ENCODE results near the gene TCEAL2. TPM values are rescaled to one million over a fixed set of nuclear protein-coding genes. Genes with fewer than 3 reads are reported as not detected.
"Not testable (repeated sequence)": the region's sequence is repeated elsewhere in the genome, so short reads cannot be mapped to it uniquely, and the experiment has no call there.

The TCEAL2 gene
- total RNA-seq (2014; rRNA removed; shearing (Covaris generic)) = 9.1 and 16.8 TPM in 2 replicates

- peak; percentile 47 for DNase-seq (ENCODE audit: low read depth)
These were observed at the start of gene TCEAL2 for GRCh38 chrX:102125436-102125835. TCEAL2 (plus strand) TSS chrX:102125679; CDS start chrX:102126831, 1,152 bp downstream.

DNA sequence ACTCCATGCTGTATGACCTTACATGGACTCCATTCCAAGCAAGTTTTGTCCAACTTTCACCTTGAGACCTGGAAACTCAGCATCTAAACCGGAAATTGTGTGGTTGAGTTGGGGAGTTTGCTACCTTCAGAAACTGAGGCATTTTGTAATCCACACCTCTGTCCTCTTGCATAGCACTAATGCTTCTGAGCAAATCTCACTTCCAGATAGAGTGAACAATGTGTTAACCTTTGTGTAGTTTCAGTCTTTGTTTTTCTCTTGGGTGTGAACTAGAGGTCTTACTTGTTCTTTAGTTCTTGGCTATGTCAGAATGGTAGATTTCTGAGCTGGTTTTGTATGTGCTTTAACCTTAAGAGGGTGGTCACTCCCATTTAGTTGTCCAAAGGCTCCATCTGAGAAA, 48.1 kb upstream of the TCEAL2 start:
- no peak for DNase-seq (ENCODE audit: low read depth)

DNA sequence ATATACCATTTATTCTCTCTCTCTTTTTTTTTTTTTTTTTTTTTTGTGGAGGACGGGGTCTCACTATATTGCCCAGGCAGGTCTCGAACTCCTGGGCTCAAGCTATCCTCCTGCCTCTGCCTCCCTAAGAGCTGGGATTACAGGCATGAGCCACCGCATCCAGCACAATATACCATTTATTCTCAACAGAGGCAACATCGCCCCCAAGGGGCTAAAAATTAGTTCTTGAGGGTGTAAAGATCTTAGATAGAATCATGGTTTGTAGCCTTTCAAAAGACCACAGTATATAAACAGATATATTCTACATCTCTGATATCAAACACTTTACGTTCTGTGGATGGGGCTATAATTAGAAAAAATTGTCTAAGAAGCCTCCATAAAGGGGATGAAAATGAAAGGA, 39.8 kb upstream of the TCEAL2 start:
- DNase-seq (ENCODE audit: low read depth) = no peak

DNA sequence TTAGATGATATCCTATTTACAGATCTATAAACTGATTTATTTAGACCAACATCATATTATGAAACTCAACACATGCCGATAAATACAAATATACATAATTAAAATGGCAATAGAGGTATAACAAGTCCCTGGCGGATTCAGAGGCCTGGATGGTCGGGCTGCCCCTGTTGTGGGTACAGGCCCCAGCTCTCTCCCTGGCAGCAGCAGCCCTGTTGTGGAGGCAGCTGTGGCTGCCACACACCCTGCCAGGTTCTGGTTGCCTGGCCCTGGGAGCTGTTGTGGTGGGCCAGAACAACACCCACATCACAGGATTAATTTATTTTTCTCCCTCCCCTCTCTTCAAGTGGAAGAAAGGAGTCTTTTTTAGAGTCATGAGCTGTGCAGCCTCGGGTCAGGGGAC, 12.1 kb upstream of the TCEAL2 start:
- DNase-seq (ENCODE audit: low read depth) = no peak

DNA sequence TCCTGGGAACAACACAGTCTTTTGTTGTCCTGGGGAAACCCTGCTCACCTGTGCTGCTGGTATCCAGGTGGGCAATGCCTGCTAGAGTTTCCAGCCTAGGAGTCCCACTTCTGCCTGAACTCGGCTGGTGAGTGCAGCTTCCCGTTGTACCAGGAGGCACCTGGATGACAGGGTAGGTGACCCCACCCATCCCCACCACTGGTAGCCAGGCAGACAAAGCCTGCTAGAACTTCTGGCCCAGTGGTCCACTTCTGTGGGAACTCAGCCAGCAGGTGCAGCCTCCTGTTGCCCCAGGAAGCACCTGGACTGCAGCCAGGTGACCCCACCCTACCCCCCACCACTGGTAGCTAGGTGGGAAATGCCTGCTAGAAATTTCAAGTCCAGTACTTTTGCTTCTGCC, 9.7 kb upstream of the TCEAL2 start:
- no peak for DNase-seq (ENCODE audit: low read depth)

DNA sequence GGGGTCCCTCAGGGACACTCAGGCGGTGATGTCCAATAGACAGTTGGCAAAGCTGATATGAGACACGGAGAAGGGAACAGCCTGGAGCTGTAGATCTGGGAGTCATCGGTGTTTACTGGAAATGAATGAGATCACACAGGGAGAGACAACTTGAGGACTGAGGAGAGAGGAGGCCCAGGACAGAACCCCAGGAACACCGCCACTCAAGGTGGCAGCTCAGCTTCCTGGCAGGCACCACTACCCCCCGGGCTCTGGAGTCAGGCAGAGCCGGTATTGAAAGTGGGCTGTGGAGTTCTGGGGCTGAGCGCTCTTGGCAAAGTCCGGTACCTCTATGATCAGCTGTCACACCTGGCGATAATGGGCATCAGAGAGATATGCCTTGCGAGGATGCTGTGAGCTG, 465 bp upstream of the TCEAL2 start:
- DNase-seq (ENCODE audit: low read depth) = not testable (repeated sequence)

DNA sequence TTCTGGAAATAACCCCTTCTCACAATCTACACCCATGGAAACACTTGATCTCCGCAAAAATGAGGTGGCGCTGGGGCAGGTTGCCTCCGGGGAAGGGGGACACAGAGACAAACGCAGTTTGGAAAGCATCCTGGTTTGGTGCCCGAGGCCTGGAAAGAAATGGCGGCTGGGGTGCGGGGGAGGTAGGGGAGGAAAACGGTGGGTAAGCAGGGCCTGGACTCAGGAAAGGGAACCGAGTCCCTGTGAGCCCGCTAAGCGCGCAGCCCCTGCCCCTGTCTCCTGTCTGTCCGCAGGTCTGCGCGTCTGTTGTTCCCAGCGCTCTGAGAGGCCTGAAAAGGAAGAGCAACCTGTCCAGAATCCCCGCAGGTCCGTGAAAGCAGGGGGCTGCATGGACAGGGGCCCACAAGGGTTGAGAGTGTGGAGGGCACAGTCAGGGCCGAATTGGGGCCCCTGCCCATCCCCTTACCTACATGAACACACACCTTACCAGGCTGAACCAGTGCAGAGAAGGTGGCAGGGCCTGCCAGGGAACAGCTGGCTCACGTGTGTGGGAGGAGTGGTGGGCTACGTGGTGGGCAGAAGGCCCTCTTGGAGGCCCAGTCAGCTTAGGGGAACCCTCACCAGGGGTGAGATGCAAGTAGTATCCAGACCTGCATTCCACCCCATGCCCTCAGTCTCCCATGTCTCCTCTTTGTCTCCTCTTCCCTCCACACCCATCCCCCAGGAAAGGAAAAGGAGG, 770 bp downstream of the TCEAL2 start:
- DNase-seq (ENCODE audit: low read depth) = not testable (repeated sequence)

GRCh38 chrX:102126863-102127262, 1.4 kb downstream of the TCEAL2 start:
- peak; percentile 5 for DNase-seq (ENCODE audit: low read depth)

DNA sequence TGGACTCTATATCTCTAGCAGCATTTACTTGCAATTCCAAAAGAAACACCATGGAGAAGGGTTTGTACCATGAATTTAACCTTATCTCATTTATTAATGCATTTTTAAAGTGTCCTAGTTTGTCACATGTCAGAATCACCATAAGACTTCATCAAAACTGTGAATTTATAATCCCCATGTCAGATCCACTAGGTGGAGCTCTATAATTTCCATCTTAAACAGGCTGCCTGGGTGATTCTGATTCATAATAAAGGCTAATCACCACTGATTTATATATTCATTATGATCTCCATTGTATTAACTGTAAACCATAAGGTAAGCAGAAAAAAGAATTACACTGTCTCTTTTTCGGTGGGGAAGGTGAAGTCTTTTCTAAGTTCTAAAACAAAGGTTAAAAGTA, 4.0 kb downstream of the TCEAL2 start:
- no peak for DNase-seq (ENCODE audit: low read depth)

DNA sequence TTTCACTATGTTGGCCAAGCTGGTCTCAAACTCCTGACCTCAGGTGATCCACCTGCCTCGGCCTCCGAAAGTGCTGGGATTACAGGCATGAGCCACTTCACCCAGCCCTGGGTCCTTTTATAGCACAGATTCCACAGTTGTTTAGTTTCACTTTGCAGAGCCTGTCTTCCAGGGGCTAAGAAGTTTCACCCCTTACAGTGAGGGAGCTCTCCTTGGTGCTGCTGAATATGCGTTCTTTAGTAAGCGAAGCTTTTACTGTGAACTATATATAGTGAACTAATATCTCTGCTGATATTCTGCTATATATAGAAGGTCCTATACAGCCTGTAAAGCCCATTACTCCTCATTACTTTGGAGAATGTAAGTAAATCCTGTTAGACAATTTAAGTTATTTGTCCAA, 12.6 kb downstream of the TCEAL2 start:
- DNase-seq (ENCODE audit: low read depth) = no peak

GRCh38 chrX:102140876-102141275, 15.4 kb downstream of the TCEAL2 start:
- DNase-seq (ENCODE audit: low read depth) = not testable (repeated sequence)

DNA sequence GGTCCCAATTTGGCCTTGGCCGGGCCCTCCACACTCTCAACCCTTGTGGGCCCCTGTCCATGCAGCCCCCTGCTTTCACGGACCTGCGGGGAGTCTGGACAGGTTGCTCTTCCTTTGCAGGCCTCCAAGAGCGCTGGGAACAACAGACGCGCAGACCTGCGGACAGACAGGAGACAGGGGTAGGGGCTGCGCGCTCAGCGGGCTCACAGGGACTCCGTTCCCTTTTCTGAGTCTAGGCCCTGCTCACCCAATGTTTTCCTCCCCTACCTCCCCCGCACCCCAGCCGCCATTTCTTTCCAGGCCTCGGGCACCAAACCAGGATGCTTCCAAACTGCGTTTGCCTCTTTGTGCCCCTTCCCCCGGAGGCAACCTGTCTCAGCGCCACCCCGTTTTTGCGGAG, 16.2 kb downstream of the TCEAL2 start:
- DNase-seq (ENCODE audit: low read depth) = not testable (repeated sequence)

DNA sequence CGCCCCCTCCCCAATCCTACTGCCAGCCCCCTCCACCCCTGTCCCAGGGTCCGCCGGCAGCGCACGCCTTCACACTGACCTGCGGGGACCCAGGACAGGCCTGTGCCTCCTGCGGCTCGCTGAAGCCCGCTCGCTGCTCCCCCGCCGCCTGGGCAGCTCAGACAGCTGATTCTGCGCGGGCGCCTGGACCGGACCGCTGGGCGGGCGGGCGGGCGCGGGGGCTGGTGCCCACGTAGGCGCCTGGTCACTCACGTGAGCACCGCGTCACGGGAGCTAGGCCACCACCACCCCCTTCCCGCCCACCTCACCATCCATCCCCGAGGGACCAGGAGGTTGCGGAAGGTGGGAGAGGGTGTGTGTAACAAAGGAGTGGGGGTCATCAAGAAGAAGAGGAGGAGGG, 16.8 kb downstream of the TCEAL2 start, which contains the start of gene TCEAL6:
TSS of gene TCEAL6 (minus strand) at position 208 of the 400 bp plus-strand sequence.
- not testable (repeated sequence) for DNase-seq (ENCODE audit: low read depth)

DNA sequence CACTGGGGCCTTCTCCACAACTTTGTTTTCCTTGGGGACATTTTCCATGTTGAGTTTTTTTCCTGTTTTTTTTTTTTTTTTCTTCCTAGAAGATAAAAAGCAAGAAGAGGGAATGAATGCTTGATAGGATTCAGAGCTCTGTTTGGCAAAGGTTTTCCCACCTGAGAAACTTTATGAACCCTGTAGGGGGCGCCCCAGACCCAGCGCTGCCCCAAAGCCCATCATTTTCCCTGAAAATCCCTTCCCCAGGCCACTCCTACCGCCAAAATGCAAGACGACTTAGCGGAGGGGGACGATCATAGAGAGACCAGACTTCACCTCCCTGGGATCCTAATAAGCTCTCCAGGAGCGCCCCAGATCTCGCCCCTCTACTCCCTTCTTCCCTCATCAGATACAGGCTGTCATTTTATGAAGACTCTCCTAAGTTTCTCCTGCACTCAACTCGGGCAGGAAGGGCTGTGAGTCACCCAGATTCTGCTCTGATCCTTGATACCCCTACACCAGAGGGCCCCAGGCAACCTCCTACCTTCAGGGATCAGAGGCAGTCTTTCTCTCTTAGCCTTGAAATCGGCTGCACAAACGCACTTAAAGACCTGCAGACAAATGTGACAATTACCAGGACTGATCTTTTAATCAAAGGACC, 28.9 kb downstream of the TCEAL2 start:
- DNase-seq (ENCODE audit: low read depth) = peak; percentile 21

DNA sequence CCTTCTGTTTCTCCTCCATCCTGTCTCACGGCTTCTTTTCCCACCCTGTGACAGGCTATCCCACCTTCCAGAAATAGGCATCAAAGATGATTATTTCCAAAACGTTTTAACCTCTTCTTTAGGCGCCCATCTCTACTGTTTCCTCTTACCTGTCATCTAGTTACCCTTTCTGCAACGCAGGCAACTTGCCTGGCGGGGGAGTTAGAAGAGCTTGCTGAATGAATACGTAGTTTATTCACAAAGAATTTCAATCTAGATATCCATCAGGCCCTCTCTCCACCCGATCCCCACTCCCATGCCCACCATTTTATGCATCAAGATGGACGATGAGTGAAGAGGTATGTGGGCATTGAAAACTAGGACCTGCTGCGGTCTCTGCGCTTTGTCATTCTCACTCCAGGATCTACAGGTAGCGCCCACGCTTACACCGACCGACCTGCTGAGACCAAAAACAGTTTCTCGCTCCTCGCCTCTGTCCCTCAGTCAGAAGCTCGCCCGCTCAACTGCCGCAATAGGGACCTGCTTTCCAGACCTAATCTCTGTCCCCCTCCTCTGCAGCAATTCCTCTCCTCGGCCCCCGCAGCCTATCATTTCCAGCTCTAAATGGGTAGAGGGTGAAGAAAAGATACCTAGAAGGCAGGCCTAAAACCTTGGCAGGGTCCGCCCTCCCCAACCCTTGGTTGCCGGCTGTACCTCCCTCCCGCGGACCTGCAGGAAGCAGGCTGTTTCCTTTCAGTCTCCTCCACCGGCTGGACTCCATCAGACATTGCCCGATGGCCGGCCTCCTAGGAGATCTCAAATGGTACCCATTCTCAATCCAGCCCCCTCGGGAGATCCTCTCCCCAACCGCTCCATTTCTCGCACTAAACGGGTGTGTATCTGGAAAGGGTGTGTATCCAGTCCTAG, 29.7 kb downstream of the TCEAL2 start:
- peak; percentile 1 for DNase-seq (ENCODE audit: low read depth)

GRCh38 chrX:102155806-102156179, 30.3 kb downstream of the TCEAL2 start, which contains the start of gene BEX5:
BEX5 (minus strand) TSS chrX:102155977; CDS start chrX:102154265, 1,712 bp downstream.
- DNase-seq (ENCODE audit: low read depth) = peak; percentile 69

Other genes starting within 250 kb of the TCEAL2 start
- 0.36 and 0.46 TPM in 2 replicates for gene ZMAT1, start 193.7 kb upstream of the TCEAL2 start, total RNA-seq (2014; rRNA removed; shearing (Covaris generic))
- not detected in 2 replicates for gene TCEAL6, start 16.8 kb downstream of the TCEAL2 start, total RNA-seq (2014; rRNA removed; shearing (Covaris generic))
- 2.1 and 6.5 TPM in 2 replicates for gene BEX5, start 30.3 kb downstream of the TCEAL2 start, total RNA-seq (2014; rRNA removed; shearing (Covaris generic))
- gene TCP11X1, start 89.6 kb downstream of the TCEAL2 start, total RNA-seq (2014; rRNA removed; shearing (Covaris generic)) = not detected in 2 replicates
- 1.9 and 3.5 TPM in 2 replicates for gene NXF2, start 121.5 kb downstream of the TCEAL2 start, total RNA-seq (2014; rRNA removed; shearing (Covaris generic))

Data from Daoy (cell line).